Endothelial cell (in vitro differentiated cells): ENCODE results near the gene EEF1AKMT3. TPM values are rescaled to one million over a fixed set of nuclear protein-coding genes. Genes with fewer than 3 reads are reported as not detected.

Experiments used
- DNase-seq: peaks from one replicate; pipeline ENCODE4 v3.0.0; 2021; ENCODE audit warnings: low spot score
- H3K27ac Mint-ChIP-seq: one replicate; pipeline ENCODE4 v1.8.0; 2021; ENCODE audit warnings: mixed read lengths, inconsistent platforms; ENCODE audit not compliant: unreplicated experiment
- H3K27me3 Mint-ChIP-seq: one replicate; pipeline ENCODE4 v1.8.0; 2021; ENCODE audit warnings: mild to moderate bottlenecking, moderate library complexity, mixed read lengths, inconsistent platforms; ENCODE audit not compliant: unreplicated experiment
- H3K36me3 Mint-ChIP-seq: one replicate; pipeline ENCODE4 v1.8.0; 2021; ENCODE audit warnings: mild to moderate bottlenecking, low read depth, mixed read lengths, inconsistent platforms; ENCODE audit not compliant: unreplicated experiment
- H3K4me1 Mint-ChIP-seq: one replicate; pipeline ENCODE4 v1.8.0; 2021; ENCODE audit warnings: mild to moderate bottlenecking, mixed read lengths, inconsistent platforms; ENCODE audit not compliant: unreplicated experiment
- H3K4me3 Mint-ChIP-seq: one replicate; pipeline ENCODE4 v1.8.0; 2021; ENCODE audit warnings: mild to moderate bottlenecking, mixed read lengths, inconsistent platforms; ENCODE audit not compliant: unreplicated experiment
- H3K9me3 Mint-ChIP-seq: one replicate; pipeline ENCODE4 v1.8.0; 2021; ENCODE audit warnings: mixed read lengths, inconsistent platforms; ENCODE audit not compliant: unreplicated experiment
- total RNA-seq: library from RNA; stranded (reverse); fragmentation: NEBNext Ultra II Directional; extraction: Animal tissue kit (Norgen Biotek cat#: 25700); gene quantifications from one replicate; pipeline ENCODE4 v1.2.1, GENCODE V29; 2021; ENCODE audit not compliant: unreplicated experiment
- TF ChIP-seq, protein P1 (sequence below): fragments of 200-600 bp; sonication (generic); IDR thresholded peaks from one replicate; pipeline ENCODE4 v1.5.0; 2021; ENCODE audit warnings: antibody characterized with exemption; ENCODE audit not compliant: unreplicated experiment

The EEF1AKMT3 gene
- total RNA-seq, 1 donor from 2014 or later, result 8.6 TPM

DNA sequence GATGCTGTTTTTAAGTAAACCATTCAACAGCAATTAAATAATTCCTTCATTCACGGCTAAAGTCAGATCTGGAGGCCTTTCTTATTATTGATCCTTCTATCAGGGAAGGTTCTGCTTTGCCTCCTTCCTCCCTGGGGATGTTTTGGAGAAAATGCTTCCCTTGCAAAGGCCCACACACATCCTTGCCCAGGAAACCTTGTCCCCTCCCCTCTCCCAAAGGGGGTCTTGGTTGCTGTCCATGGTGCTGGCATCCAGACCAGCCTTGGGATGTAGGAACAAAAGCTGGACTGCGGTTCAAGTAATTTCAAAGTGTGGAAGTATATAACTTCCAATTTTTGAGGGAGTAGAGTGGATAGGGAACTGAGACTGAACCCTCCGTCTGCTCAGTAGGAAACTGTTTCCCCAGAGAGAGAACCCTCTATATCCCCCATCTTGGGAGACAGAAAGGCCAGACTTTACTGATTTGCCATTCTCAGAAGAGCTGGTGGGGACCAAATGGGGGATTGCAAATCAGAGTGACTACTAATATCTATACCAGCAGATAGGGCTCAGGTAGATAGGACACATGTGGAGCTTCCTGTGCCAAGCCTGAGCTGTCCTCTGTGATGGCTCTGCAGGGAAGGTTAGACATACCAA lies 11.9 kb upstream of the EEF1AKMT3 start:
- H3K27me3 Mint-ChIP-seq, result peaks cover 34% of the 10 kb centered on the region

DNA sequence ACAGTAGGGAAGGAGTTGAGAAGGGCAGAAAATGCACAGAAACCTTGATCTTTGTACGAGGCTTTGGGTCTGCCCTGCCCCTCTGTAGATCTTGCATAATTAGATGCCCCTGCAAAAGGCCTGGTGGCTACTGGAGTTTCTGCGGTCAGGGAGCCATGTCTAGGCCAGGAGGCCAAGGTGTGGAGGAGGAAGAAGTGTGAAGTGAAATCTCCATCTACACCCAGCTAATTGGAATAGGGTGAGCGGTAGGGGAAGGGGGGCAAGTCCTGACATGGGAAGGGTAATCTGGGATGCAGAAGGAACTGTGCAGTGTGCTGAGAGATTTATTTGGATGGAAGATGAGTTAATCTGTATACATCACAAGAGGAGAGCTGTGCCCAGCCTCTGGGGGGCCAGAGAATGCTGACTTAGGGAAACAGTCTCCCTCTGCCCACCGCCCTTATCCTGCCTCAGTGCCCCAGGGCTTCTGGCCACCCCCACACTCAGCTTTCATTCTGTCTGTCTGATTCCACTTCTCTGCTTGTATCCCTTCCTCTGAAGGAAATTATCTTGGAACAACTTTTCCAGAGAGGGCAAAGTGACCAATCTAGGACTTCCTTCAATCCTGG lies 10.9 kb upstream of the EEF1AKMT3 start:
- H3K36me3 Mint-ChIP-seq, result peaks cover 6% of the 10 kb centered on the region
- H3K27me3 Mint-ChIP-seq, result peaks cover 32% of the 10 kb centered on the region
- no peaks in the 10 kb centered on the region for H3K9me3 Mint-ChIP-seq
- DNase-seq, result no peak
- peak overlapping the region; percentile 59 for H3K4me3 Mint-ChIP-seq
- H3K4me1 Mint-ChIP-seq, result peaks cover 22% of the 10 kb centered on the region
- TF ChIP-seq, protein P1, sequence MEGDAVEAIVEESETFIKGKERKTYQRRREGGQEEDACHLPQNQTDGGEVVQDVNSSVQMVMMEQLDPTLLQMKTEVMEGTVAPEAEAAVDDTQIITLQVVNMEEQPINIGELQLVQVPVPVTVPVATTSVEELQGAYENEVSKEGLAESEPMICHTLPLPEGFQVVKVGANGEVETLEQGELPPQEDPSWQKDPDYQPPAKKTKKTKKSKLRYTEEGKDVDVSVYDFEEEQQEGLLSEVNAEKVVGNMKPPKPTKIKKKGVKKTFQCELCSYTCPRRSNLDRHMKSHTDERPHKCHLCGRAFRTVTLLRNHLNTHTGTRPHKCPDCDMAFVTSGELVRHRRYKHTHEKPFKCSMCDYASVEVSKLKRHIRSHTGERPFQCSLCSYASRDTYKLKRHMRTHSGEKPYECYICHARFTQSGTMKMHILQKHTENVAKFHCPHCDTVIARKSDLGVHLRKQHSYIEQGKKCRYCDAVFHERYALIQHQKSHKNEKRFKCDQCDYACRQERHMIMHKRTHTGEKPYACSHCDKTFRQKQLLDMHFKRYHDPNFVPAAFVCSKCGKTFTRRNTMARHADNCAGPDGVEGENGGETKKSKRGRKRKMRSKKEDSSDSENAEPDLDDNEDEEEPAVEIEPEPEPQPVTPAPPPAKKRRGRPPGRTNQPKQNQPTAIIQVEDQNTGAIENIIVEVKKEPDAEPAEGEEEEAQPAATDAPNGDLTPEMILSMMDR, result no peak
- H3K27ac Mint-ChIP-seq, result peak overlapping the region; percentile 42

More for the DNA sequence above, 11.9 kb upstream of the EEF1AKMT3 start:
- DNase-seq, result peak; percentile 46
- TF ChIP-seq, protein P1, result no peak
- Mint-ChIP-seq H3K4me1 (peaks cover 21% of the 10 kb centered on the region), H3K36me3 (peaks cover 11% of the 10 kb centered on the region), H3K27ac (no peak overlapping the region), H3K4me3 (no peak overlapping the region), H3K9me3 (no peaks in the 10 kb centered on the region)

DNA sequence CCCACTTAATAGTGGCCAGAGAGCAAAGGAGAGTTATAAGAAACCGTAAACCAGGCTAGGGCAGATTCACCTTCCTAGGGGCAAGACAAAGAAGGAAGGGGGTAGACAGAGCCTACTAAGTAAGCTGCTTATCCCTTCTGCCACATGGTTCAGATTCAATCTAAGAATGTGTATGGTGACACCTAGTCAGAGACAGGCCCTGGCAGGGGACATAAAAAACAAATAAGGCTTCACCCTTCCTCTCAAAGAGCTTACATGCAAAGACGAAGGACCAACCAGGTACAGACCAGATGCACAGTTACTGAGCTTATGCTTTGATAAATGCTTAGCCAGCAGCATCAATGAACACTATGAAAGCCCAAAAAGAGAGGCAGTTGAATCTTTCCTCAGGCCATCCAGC lies 10.0 kb upstream of the EEF1AKMT3 start:
- Mint-ChIP-seq H3K4me1 (peaks cover 23% of the 10 kb centered on the region), H3K4me3 (no peak overlapping the region), H3K27me3 (peaks cover 29% of the 10 kb centered on the region), H3K27ac (no peak overlapping the region), H3K36me3 (peaks cover 3% of the 10 kb centered on the region), H3K9me3 (no peaks in the 10 kb centered on the region)
- DNase-seq, result no peak
- TF ChIP-seq, protein P1, result no peak

DNA sequence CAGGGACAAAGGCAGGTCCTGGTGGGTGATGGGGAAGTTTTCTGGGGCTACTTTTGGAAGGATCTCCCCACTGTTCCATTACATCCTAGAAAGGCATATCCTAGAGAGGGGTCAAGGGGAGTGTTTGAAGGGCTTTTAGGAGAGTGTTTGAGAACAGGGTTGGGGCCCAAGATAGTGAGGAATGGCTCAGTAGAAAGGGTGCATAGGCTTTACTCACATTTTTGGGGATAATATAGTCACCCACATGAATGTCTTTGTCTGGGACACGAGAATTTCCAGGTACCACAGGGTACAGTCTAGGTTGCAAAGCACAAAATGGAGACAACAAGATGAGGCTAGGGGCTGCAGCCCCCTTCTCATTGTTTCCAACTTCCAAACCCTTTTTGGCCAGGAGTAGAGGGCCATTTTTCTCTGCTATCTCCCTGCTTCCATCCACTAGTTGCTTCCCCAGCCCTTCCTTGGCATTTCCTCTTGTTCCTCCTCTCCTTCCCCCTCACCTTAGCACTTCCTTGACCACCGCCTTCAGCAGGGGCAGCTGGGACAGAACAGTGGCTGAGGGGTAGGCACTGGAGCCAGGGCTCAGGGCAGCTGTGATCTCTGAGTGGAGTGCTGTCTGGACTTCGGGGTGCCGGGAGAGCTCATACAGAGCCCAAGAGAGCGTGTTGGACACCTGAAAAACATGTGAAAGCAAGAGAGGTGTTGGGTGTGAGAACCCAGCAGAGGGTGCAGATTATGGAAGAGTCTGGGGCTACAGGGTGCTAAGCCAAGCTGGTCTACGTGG lies 8.3 kb upstream of the EEF1AKMT3 start:
- Mint-ChIP-seq H3K9me3 (no peaks in the 10 kb centered on the region), H3K36me3 (peaks cover 3% of the 10 kb centered on the region), H3K4me1 (peaks cover 23% of the 10 kb centered on the region), H3K27ac (peak overlapping the region; percentile 72), H3K4me3 (peak overlapping the region; percentile 85), H3K27me3 (peaks cover 28% of the 10 kb centered on the region)
- TF ChIP-seq, protein P1, result no peak
- DNase-seq, result no peak

DNA sequence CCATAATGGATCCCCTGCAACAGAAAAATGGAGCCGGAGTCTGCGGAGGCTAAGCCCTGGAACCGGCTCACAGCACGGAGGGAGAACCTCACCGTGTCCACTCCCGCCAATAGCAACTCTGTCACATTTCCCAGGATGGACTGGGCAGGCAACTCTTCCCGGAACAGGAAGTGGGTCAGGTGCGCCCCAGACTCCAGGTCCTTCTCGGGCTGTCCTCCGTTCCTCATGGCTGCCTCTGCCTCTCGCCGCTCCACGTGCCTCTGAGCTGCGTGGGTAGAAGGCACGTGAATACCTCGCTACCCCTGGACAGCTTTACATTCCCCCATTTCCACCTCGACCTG lies 7.8 kb upstream of the EEF1AKMT3 start:
- Mint-ChIP-seq H3K4me3 (peak overlapping the region; percentile 85), H3K4me1 (peaks cover 24% of the 10 kb centered on the region), H3K27me3 (peaks cover 28% of the 10 kb centered on the region), H3K27ac (no peak overlapping the region), H3K36me3 (peaks cover 3% of the 10 kb centered on the region), H3K9me3 (no peaks in the 10 kb centered on the region)
- no peak for DNase-seq
- TF ChIP-seq, protein P1, result no peak
